Measurements from ENCODE around the gene EIF4E.
A peak's percentile ranks its signal among the peaks of the same experiment; 100 is the strongest.
"Not testable (repeated sequence)": the region's sequence is repeated elsewhere in the genome, so short reads cannot be mapped to it uniquely, and the experiment has no call there.

The EIF4E gene

GRCh38 chr4:98880884-98881283 lies 48.0 kb downstream of the EIF4E start:
- not testable (repeated sequence) for H2BK15ac ChIP-seq (ENCODE audit: low read depth, poor library complexity, severe bottlenecking); H3K4me1 ChIP-seq (ENCODE audit: control insufficient read depth, insufficient read depth, low read depth, low read length); H3K4me3 ChIP-seq (ENCODE audit: insufficient read depth in 1 of 2, low read depth in 1 of 2, low read length in 2 of 2); H3K14ac ChIP-seq (ENCODE audit: low read length in 2 of 2); H3K27ac ChIP-seq (ENCODE audit: low read length, poor library complexity, severe bottlenecking); H2BK5ac ChIP-seq (ENCODE audit: low read depth, low read length, poor library complexity, severe bottlenecking); H3K9ac ChIP-seq (ENCODE audit: low read length); H2AK5ac ChIP-seq (ENCODE audit: low read length, severe bottlenecking); H3K23ac ChIP-seq (ENCODE audit: low read length in 2 of 2); H3K27me3 ChIP-seq (ENCODE audit: control insufficient read depth in 1 of 2, insufficient read depth in 1 of 2, low read length in 2 of 2); H4K91ac ChIP-seq (ENCODE audit: low read length); H2BK12ac ChIP-seq (ENCODE audit: low read length in 2 of 2); H3K4ac ChIP-seq (ENCODE audit: low read depth in 1 of 2, low read length in 2 of 2); H3K9me3 ChIP-seq (ENCODE audit: control insufficient read depth, low read length); H3K4me2 ChIP-seq (ENCODE audit: low read length, poor library complexity, severe bottlenecking); H2AFZ ChIP-seq (ENCODE audit: low read depth, low read length); H4K8ac ChIP-seq (ENCODE audit: low read length); H3K18ac ChIP-seq (ENCODE audit: low read depth in 1 of 2, low read length in 2 of 2); DNase-seq; H2BK120ac ChIP-seq (ENCODE audit: low read depth, low read length)
- peaks cover 13% of the 10 kb centered on the region for H3K79me1 ChIP-seq (replicated peaks; ENCODE audit: low read length, poor library complexity, severe bottlenecking)
- no CpG with 5 or more reads among the region's 4 CpGs for WGBS
- H3K36me3 ChIP-seq (ENCODE audit: control insufficient read depth in 1 of 2, insufficient read depth in 2 of 2, low read depth in 1 of 2, low read length in 2 of 2), result peaks cover 13 to 76% of the 10 kb centered on the region in 2 experiments

- Histone ChIP-seq H3K27me3 (ENCODE audit: control insufficient read depth in 1 of 2, insufficient read depth in 1 of 2, low read length in 2 of 2) (no peaks in the 10 kb centered on the region), H4K8ac (ENCODE audit: low read length) (no peak overlapping the region), H3K36me3 (ENCODE audit: control insufficient read depth in 1 of 2, insufficient read depth in 2 of 2, low read depth in 1 of 2, low read length in 2 of 2) (peaks cover 12 to 62% of the 10 kb centered on the region in 2 experiments), H3K9ac (ENCODE audit: low read length) (no peak overlapping the region), H2BK120ac (ENCODE audit: low read depth, low read length) (no peak overlapping the region), H3K4me3 (ENCODE audit: insufficient read depth in 1 of 2, low read depth in 1 of 2, low read length in 2 of 2) (no peak overlapping the region), H2AFZ (ENCODE audit: low read depth, low read length) (no peak overlapping the region), H3K4me2 (ENCODE audit: low read length, poor library complexity, severe bottlenecking) (no peak overlapping the region), H2BK15ac (ENCODE audit: low read depth, poor library complexity, severe bottlenecking) (no peak overlapping the region), H3K18ac (ENCODE audit: low read depth in 1 of 2, low read length in 2 of 2) (no peak overlapping the region), H3K4me1 (ENCODE audit: control insufficient read depth, insufficient read depth, low read depth, low read length) (no peaks in the 10 kb centered on the region), H3K23ac (ENCODE audit: low read length in 2 of 2) (no peak overlapping the region), H4K91ac (ENCODE audit: low read length) (no peak overlapping the region), H2BK12ac (ENCODE audit: low read length in 2 of 2) (no peak overlapping the region), H3K27ac (ENCODE audit: low read length, poor library complexity, severe bottlenecking) (no peak overlapping the region), H2BK5ac (ENCODE audit: low read depth, low read length, poor library complexity, severe bottlenecking) (no peak overlapping the region), H3K9me3 (ENCODE audit: control insufficient read depth, low read length) (no peaks in the 10 kb centered on the region), H3K14ac (ENCODE audit: low read length in 2 of 2) (no peak overlapping the region), H2AK5ac (ENCODE audit: low read length, severe bottlenecking) (no peak overlapping the region), H3K4ac (ENCODE audit: low read depth in 1 of 2, low read length in 2 of 2) (no peak overlapping the region), H3K79me1 (replicated peaks; ENCODE audit: low read length, poor library complexity, severe bottlenecking) (peaks cover 11% of the 10 kb centered on the region)
- no peak for DNase-seq
Measured at GRCh38 chr4:98879515-98879914, 49.4 kb downstream of the EIF4E start.

GRCh38 chr4:98873059-98873458 lies 55.9 kb downstream of the EIF4E start:
- Histone ChIP-seq H4K91ac (ENCODE audit: low read length) (no peak overlapping the region), H3K18ac (ENCODE audit: low read depth in 1 of 2, low read length in 2 of 2) (no peak overlapping the region), H3K23ac (ENCODE audit: low read length in 2 of 2) (no peak overlapping the region), H3K4me2 (ENCODE audit: low read length, poor library complexity, severe bottlenecking) (no peak overlapping the region), H3K4ac (ENCODE audit: low read depth in 1 of 2, low read length in 2 of 2) (no peak overlapping the region), H3K14ac (ENCODE audit: low read length in 2 of 2) (no peak overlapping the region), H3K36me3 (ENCODE audit: control insufficient read depth in 1 of 2, insufficient read depth in 2 of 2, low read depth in 1 of 2, low read length in 2 of 2) (peaks cover 0 to 21% of the 10 kb centered on the region in 2 experiments), H2BK120ac (ENCODE audit: low read depth, low read length) (no peak overlapping the region), H3K4me1 (ENCODE audit: control insufficient read depth, insufficient read depth, low read depth, low read length) (no peaks in the 10 kb centered on the region), H2AK5ac (ENCODE audit: low read length, severe bottlenecking) (no peak overlapping the region), H4K8ac (ENCODE audit: low read length) (no peak overlapping the region), H2BK5ac (ENCODE audit: low read depth, low read length, poor library complexity, severe bottlenecking) (no peak overlapping the region), H2AFZ (ENCODE audit: low read depth, low read length) (no peak overlapping the region), H2BK15ac (ENCODE audit: low read depth, poor library complexity, severe bottlenecking) (no peak overlapping the region), H3K27ac (ENCODE audit: low read length, poor library complexity, severe bottlenecking) (no peak overlapping the region), H3K9ac (ENCODE audit: low read length) (no peak overlapping the region), H3K79me1 (replicated peaks; ENCODE audit: low read length, poor library complexity, severe bottlenecking) (peaks cover 2% of the 10 kb centered on the region), H3K9me3 (ENCODE audit: control insufficient read depth, low read length) (no peaks in the 10 kb centered on the region), H2BK12ac (ENCODE audit: low read length in 2 of 2) (no peak overlapping the region), H3K4me3 (ENCODE audit: insufficient read depth in 1 of 2, low read depth in 1 of 2, low read length in 2 of 2) (no peak overlapping the region), H3K27me3 (ENCODE audit: control insufficient read depth in 1 of 2, insufficient read depth in 1 of 2, low read length in 2 of 2) (no peaks in the 10 kb centered on the region)
- peak; percentile 35 for DNase-seq
- 100% methylated on average over 1 of the region's 2 CpGs for WGBS

DNA sequence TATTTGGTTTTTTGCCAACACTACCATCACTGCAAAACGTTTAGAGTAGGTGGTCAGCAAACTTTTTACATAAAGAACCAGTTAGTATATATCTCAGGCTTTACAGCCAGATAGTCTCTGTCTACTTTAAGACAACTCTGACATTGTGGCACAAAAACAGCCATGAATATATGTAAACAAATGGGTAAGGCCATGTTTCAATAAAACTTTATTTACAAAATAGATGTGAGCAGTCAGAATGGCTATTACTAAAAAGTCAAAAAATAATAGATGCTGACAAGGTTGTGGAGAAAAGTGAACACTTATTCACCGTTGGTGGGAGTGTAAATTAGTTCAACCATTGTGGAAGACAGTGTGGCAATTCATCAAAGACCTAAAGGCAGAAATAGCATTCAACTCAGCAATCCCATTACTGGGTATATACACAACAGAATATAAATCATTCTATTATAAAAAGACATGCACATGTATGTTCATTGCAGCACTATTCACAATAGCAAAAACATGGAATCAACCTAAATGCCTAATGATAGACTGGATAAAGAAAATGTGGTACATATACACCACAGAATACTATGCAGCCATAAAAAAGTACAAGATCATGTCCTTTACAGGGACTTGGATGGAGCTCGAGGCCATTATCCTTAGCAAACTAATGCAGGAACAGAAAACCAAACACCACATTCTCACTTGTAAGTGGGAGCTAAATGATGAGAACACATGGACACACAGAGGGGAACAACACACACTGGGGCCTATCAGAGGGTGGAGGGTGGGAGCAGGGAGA lies 56.6 kb downstream of the EIF4E start:
- H3K27ac ChIP-seq (ENCODE audit: low read length, poor library complexity, severe bottlenecking); H3K23ac ChIP-seq (ENCODE audit: low read length in 2 of 2); H4K8ac ChIP-seq (ENCODE audit: low read length); H2BK12ac ChIP-seq (ENCODE audit: low read length in 2 of 2); H2BK120ac ChIP-seq (ENCODE audit: low read depth, low read length); H2BK5ac ChIP-seq (ENCODE audit: low read depth, low read length, poor library complexity, severe bottlenecking); H2AFZ ChIP-seq (ENCODE audit: low read depth, low read length); H3K9me3 ChIP-seq (ENCODE audit: control insufficient read depth, low read length); H3K79me1 ChIP-seq (replicated peaks; ENCODE audit: low read length, poor library complexity, severe bottlenecking); H3K4me1 ChIP-seq (ENCODE audit: control insufficient read depth, insufficient read depth, low read depth, low read length); H2AK5ac ChIP-seq (ENCODE audit: low read length, severe bottlenecking); H3K4me2 ChIP-seq (ENCODE audit: low read length, poor library complexity, severe bottlenecking); H3K27me3 ChIP-seq (ENCODE audit: control insufficient read depth in 1 of 2, insufficient read depth in 1 of 2, low read length in 2 of 2); H2BK15ac ChIP-seq (ENCODE audit: low read depth, poor library complexity, severe bottlenecking); H3K4me3 ChIP-seq (ENCODE audit: insufficient read depth in 1 of 2, low read depth in 1 of 2, low read length in 2 of 2); DNase-seq; H3K9ac ChIP-seq (ENCODE audit: low read length); H4K91ac ChIP-seq (ENCODE audit: low read length); H3K4ac ChIP-seq (ENCODE audit: low read depth in 1 of 2, low read length in 2 of 2); H3K14ac ChIP-seq (ENCODE audit: low read length in 2 of 2): not testable (repeated sequence)
- 71% methylated on average over 1 of the region's 3 CpGs for WGBS
- peaks cover 0 to 13% of the 10 kb centered on the region in 2 experiments for H3K36me3 ChIP-seq (ENCODE audit: control insufficient read depth in 1 of 2, insufficient read depth in 2 of 2, low read depth in 1 of 2, low read length in 2 of 2)
- H3K18ac ChIP-seq (ENCODE audit: low read depth in 1 of 2, low read length in 2 of 2), result peak overlapping the region in 1 of 2 experiments; percentile 22
